SIG-M5 (cell line): ENCODE measurements around the gene GTF2IRD1.
"Not testable (repeated sequence)": the region's sequence is repeated elsewhere in the genome, so short reads cannot be mapped to it uniquely, and the experiment has no call there.

Experiments
- DNase-seq: peaks from one replicate; lab custom pipeline; 2025; lab: John Stamatoyannopoulos, UW

The GTF2IRD1 gene

DNA sequence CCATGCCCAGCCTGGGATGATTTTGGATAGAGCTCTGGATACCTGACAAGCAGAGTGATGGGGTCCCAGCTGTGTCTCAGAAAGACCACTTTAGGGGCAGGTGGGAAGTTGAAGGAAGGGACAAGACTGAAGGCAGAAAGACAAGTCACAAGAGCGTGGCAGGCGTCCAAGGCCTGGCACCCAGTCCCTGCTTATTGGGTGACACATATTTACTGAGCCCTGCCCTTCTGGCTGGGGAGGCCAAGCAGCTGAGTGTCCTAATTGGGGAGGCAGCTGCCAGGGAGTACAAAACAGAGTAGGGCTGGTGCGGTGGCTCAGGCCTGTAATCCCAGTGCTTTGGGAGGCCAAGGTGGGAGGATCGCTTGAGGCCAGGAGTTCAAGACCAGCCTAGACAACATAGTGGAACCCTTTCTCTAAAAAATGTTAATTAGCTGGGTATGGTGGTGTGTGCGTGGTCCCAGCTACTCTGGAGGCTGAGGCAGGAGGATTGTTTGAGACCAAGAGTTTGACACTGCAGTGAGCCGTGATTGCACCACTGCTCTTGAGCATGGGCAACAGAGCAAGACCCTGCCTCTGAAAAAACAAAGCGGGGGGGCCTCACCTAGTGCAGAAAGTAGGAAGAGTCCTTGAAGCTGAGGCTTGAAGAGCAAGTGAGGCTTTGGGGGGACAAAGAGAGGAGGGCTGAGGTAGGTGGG lies 150.8 kb downstream of the GTF2IRD1 start:
- DNase-seq, result no peak

DNA sequence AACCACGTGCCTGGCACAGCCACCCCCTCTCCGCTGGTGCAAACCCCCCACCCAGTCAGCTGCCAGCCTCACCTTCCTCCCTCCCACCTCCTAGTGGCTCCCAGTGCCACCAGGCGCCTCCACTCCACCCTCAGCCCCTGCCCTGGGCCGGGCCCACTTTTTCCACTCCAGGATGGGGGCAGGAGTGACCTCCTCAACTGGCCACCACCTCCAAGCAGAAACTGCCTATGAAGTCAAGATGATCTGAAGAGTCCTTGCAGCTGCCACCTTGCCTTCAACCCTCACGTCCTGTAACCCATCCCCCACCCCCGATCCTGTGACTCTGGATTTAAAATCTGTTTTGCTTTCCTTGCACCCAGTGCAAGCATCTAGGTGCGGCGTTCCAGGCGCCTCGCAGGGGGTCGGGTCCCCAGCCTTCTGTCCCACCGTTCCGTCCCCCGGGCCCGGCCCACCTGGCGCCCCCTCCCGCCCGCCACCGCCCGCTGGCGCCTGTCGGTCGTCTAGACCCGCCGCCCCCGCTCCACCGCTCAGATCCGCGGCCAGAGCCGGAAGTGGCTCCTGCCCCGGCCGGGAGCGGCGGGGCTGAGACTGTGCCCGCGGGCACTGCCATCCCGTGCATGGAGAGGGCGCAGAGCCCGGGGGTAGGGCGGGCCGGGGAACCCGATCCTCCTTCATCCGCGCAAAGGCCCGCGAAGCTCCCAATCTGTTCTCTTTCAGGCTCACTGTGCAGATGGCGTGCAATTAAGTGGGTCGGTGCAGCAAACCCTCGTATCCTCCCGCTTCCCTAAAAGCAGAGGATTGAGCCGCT lies 152.6 kb downstream of the GTF2IRD1 start:
- no peak for DNase-seq

GRCh38 chr7:74606909-74607510 lies 153.3 kb downstream of the GTF2IRD1 start:
- DNase-seq, result no peak

DNA sequence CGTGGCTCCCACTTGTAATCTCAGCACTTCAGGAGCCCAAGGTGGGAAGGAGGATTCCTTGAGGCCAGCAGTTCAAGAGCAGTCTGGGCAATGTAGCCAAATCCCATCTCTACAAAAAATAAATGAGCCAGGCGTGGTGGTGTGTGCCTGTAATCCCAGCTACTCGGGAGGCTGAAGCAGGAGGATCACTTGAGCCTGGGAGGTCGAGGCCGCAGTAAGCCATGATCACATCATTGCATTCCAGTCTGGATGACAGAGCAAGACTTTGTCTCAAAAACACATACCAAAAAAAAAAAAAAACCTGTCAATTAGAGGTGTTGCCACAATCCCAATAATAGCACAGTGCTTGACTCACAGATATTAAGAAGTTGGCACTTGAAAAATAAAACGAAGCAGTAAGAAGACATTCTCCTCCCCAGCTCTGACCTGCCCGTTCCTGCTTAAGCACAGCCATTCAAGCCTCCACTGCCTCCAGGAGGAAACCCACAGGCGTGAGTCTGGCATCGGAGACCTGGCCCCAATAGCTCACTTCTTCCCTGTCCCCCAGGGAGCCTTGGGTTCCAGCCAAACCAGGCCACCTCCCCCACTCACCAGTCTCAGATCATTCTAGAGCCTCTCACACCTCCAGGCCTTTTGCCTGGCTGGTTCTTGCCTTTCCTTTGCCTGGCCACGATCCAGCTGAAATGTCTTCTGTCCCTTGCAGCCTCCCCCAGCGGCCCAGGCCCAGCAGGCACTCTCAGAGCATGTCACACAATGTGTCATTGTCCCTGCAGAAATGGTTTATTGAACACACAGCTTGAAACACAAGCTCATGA lies 158.5 kb downstream of the GTF2IRD1 start:
- no peak for DNase-seq

DNA sequence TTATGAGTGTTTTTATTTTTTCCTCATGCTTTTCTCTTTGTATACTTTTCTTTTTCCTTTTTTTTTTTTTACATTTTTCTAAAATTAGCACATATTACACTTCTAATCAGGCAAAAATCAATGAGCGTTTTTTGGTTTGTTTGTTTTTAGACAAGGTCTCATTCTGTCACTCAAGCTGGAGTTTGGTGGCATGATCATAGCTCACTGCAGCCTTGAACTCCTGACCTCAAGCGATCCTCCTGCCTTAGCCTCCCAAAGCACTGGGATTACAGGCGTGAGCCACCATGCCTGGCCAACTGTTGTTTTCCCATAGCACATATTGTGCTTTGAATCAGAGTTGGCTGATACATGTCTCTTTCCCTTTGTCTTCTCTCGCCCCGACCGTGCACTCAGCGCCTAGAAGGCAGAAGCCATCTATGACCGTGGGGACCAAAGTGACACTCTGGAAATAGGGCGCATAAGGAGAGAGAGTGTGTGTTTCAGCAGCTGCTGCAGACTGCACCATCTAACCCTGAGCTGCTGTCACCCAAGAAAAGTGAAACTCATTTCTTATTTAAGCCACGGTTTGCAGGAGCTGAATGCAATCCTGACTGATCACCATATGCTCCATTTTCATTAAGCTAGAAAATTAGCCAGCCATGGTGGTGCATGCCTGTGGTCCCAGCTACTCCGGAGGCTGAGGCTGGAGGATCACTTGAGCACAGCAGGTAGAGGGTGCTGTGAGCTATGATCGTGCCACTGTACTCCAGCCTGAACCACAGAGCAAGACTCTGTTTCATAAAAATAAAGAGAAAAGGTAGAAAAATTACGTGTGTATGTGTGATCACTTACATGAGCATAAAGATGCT lies 162.5 kb downstream of the GTF2IRD1 start:
- no peak for DNase-seq

GRCh38 chr7:74617180-74617744 lies 163.6 kb downstream of the GTF2IRD1 start:
- DNase-seq, result peak; percentile 17

DNA sequence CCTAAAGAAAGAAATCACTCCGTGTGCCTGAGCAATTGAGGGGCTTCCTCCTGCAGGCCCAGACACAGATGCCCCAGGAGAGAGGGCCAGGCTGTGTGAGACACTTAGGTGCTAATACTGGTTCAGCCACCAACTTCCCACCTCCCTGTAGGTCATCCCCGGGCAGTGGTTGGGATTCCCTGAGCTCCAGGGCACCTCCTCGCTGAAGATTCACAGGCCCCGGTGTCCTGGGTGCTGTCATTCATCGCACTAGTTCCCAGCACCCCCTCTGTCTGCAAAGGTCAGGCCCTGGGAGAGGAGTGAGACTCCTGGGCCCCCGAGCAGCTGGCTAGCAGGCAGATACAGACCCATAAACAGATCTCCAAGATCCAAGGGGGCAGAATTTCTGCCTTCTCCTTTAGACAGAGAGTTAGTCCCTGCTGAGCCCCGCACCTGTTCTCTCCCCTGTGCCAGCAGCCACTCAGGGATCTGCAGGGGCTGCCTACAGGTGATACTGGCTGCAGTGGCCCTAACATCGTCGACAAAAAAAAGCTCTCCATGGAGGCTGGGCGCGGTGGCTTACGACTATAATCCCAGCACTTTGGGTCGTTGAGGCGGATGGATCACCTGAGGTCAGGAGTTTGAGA lies 165.6 kb downstream of the GTF2IRD1 start:
- DNase-seq, result no peak

DNA sequence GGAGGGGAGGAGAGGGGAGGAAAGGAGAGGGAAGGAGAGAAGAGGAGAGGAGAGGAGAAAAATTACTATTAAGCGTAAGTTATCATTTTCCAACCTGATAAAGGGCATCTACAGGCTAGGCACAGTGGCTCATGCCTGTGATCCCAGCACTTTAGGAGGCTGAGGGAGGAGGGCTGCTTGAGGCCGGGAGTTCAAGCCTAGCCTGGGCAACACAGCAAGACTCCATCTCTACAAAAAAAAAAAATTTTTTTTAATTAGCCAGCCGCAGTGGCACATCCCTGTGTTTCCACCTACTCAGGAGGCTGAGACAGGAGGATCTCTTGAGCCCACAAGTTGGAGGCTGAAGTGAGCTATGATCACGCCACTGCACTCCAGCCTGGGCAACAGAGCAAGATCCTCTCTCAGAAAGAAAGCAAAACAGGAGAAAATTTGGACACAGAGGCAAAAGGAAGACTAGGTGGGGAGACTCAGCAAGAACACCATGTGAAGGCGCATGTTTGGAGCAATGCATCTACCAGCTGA lies 168.6 kb downstream of the GTF2IRD1 start:
- no peak for DNase-seq

- no peak for DNase-seq
Measured at GRCh38 chr7:74623135-74623534, 169.4 kb downstream of the GTF2IRD1 start.

- DNase-seq, result no peak
Measured at GRCh38 chr7:74625446-74625845, 171.7 kb downstream of the GTF2IRD1 start.

- DNase-seq, result no peak
Measured at GRCh38 chr7:74627661-74628411, 174.1 kb downstream of the GTF2IRD1 start.

DNA sequence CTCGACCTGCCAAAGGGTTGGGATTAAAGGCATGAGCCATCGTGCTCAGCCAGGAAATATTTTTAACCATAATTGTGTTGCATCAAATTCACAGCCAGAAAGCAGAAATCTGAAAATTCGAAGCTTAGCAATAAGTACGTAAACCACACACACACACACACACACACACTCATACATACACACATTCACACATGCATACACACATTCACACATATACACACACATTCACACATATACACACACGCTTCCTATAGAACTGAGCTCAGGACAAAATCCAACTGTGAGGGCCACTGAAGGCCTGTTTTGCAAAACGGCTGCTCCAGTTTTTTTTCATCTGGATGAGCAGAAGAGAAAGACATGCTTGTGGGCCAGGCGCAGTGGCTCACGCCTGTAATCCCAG lies 178.8 kb downstream of the GTF2IRD1 start:
- no peak for DNase-seq

DNA sequence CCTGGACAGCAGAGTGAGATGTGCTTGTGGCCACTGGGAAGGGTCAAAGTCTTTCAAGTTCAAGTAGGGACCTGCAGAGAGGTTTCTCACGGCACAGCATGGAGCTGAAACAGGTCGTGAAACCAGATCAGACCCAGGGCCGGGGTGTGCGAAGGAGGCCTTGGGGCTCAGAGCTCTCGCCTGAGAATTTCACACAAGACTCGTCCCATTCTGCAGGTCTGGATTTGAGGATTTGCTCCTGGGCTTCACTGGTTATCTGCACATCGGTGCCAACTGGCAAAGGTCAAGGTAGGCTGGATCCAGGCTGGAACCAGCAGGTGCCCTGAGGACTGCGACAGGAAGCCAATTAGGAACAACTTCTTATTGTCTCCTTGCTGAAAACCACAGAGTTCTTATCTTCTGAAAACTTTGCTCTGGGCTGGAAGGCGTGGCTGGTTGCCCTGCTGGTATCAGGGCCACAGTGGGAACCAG lies 179.8 kb downstream of the GTF2IRD1 start:
- DNase-seq, result no peak

GRCh38 chr7:74637745-74638144 lies 184.0 kb downstream of the GTF2IRD1 start:
- DNase-seq, result no peak

GRCh38 chr7:74650055-74650454 lies 196.3 kb downstream of the GTF2IRD1 start:
- DNase-seq, result peak; percentile 55

DNA sequence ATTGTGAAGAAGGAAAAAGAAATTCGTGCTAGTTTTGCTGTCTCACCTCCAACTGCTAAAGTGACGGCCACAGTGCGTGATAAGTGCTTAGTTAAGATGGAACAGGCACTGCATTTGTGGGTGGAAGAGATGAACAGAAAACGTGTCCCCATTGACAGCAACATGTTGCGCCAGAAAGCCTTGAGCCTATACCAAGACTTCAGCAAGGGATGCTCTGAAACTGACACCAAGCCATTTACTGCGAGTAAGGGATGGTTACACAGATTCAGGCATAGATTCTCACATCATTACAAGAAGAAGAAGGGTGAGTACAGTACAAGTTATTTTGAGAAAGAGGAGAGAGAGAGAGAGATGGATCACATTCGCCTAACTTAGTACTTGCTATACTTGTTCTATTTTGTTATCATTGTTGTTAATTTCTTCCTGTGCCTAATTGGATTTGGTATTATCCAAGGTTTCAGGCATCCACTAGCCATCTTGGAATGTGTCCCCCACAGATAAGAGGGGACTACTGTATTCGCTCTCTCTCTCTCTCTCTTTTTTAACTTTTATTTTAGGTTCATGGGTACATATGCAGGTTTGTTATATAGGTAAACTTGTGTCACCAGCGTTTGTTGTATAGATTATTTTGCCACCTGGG lies 196.9 kb downstream of the GTF2IRD1 start:
- not testable (repeated sequence) for DNase-seq

- not testable (repeated sequence) for DNase-seq
Measured at GRCh38 chr7:74651133-74651504, 197.4 kb downstream of the GTF2IRD1 start.
